GM18868 (cell line): ENCODE results near the gene PADI2.

Experiments used
- ATAC-seq: cut with Tn5 transposase; IDR thresholded peaks from one replicate; pipeline ENCODE4 v1.9.1; 2021; ENCODE audit warnings: mild to moderate bottlenecking, moderate library complexity; ENCODE audit not compliant: unreplicated experiment

PADI2 gene

GRCh38 chr1:17024721-17025120 is 94.5 kb downstream of the PADI2 start:
- ATAC-seq: no peak

GRCh38 chr1:17023573-17023972 is 95.7 kb downstream of the PADI2 start:
- ATAC-seq: no peak

- ATAC-seq: no peak
Measured at GRCh38 chr1:17023102-17023501, 96.1 kb downstream of the PADI2 start.

- ATAC-seq: no peak
Measured at GRCh38 chr1:17021896-17022295, 97.4 kb downstream of the PADI2 start.

GRCh38 chr1:17020502-17020901 is 98.7 kb downstream of the PADI2 start:
- no peak for ATAC-seq

GRCh38 chr1:17018849-17019248 is 100.4 kb downstream of the PADI2 start:
- ATAC-seq: no peak

GRCh38 chr1:17017435-17017834 is 101.8 kb downstream of the PADI2 start:
- ATAC-seq: no peak
